NCI-H2171 (cell line): ENCODE data around the gene THRB.

Experiments
- DNase-seq: peaks from one replicate; lab custom pipeline; 2025; lab: John Stamatoyannopoulos, UW

THRB gene

DNA sequence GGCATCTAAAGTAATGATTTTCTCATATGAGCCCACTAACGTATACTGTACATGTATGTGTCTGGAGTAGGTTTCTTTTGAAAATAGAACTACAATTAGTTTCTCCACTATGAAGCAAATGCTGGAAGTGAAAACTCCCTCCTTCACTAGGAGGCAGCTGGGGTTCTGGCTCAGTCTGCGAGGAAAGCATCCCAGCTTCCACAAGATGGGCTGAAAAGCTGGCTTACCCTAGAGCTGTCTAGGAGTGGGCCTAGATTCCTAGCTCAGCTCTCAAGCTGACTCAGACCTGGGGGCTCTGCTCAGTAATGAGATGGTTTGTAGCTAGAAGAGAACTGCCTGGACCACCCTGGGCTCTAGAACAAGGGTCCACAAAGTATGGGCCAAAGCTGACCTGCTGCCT lies 268.3 kb downstream of the THRB start:
- DNase-seq = no peak

DNA sequence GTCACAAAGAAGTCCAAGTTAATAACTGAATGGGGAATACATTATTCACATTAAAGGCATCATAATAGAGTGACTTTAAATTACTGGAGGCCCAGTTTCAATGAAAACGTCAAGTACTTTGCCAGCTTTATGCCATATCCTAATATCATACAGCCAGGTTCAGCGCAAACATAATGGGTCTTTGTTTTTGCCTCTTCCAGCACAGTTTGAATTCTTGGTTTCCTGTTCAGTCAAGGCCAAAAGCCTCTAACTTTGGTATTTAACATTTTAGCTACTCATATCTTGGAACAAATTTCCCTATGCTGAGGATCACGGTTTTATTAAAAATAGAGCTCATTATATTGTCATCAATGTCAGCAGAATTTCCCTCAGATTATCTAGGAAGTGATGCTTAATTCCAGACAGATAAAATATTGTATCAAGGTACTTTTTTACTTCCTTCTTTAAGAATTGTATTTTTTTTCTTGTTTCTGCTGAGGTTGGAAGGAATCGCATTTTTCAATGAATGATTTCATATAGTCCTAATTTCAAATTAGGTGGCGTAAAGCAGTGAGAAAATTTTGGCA lies 269.2 kb downstream of the THRB start:
- DNase-seq = no peak

DNA sequence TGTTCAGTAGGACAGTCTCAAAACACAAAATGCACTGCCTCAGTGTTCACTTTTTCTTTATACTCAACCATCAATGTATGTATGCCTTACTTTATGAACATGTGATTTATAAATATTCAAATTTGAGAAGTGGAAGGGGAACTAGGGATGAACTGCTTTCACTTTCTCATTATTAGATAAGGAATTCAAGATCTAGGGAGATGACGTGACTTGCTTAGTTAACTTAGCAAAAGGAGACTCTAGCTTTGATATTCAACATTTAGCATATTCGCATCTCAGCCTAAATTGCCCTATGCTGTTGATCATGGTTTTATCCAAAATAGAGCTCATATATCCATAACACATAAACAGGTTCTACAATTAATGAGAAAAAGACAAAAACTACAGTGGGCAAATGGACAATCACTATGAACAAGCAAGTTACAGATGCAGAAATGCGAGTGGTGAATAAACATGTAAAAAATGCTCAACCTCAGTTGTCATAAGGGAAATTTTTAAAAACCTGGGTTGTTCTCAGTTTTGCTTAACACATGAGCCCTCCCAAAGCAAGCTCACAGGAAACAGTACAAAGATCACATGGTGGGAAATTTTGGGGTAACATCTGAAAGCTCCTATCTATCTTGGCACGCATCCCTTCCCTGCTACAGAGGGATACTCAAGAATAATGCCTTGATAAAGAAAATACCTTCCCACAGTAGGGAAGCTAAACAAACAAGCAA lies 269.8 kb downstream of the THRB start:
- no peak for DNase-seq

DNA sequence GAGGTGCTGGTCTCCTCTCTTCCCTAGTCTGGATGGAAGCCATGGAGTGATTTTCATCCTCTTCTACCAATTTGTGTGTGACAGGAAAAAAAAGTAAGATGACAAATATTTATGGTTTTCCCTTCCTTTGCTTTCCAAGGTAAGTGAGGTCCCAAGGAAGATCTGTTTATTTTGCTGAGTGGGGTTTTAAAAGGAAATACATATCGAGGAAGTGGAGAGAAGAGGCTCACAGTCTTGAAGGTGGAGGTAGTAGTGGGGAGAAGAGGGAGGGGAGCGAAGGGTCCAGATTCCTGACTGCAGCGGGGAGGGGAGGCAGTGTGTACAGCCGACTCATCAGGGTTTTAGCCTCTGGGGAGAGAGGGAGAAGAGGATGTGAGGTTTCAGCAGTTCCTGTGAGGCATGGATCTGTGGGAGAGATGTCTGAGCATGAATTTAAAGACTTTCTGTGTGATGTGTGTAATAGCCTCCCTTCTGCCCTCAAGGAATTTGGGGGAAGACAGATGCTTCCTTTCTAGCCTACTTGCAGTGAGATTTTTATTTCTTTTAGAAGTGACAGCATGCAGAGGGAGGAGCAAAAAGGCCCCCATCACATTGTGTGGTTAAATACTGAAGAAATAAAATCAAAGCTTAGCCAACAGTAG lies 272.4 kb downstream of the THRB start:
- no peak for DNase-seq

DNA sequence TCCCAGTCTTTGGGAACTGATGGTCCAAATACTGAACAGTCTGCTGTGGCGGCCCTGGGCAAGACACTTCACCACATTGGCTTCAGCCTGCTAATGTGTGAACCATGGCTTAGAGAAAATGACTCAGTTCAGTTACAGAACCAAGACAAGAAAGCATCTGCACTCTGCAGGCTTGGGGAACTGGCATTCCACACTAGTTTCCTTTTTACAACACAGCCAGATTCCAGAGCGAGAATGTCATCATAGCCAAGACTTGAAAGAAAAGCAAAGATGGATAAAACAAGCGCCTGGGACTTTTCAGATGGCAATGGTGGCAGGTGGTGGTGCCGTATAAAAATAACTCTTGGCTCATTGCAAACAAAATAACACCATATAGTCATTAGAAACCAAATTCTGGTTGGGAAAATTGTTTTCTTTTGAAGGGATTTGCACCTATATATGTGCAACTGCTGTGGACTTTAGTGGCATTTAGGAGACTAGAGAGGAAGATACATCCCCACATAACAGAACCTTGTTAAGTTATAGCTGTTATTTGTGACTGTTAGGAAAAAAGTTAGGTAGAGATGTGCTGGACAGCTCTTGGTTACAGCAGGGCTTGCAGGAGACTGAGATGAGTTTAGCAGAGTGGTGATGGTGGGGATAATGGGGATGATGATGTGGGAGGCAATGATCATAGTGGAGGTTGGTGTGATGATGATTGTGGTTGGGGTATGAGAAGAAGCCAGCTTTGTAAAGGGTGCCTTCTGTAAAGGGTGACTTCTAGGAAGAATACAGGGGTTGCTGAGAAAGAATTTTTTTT lies 273.6 kb downstream of the THRB start:
- no peak for DNase-seq

DNA sequence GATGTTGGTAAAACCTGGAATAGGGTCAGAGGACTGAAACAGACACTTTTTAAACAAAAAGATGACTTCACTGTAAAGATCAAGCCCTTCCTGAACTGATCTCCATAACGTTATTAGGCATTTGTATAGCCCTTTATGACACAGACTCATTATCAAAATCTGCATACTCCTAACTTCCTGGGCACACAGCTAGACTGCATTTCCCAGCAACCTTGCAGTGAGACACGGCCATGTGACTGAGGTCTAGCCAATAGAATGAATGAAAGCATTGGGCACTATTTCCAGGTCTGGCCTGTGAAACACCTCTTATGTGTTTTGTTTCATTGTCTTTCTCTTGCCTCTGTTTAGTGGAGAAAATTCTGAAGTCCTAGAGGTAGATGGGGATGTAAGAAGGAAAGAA lies 279.1 kb downstream of the THRB start:
- no peak for DNase-seq

DNA sequence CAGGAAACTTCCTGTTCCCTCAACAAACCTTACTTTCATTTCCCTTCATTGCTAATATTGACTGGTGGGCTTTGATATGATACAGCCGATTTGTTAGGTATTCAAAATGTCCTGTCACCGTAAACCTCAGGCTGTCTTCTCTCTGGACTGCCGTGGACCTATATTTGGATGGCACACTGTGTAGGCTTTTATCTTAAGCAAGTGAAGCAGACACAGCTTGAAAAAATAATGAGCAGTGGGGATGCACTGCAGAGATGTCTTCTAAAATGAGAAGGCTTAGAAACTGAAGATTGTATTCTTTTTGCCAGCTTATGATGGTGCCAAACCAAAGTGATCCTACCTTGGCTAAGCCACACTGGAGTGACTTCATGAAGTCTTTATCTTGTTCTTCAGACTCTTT lies 283.3 kb downstream of the THRB start:
- DNase-seq = no peak

DNA sequence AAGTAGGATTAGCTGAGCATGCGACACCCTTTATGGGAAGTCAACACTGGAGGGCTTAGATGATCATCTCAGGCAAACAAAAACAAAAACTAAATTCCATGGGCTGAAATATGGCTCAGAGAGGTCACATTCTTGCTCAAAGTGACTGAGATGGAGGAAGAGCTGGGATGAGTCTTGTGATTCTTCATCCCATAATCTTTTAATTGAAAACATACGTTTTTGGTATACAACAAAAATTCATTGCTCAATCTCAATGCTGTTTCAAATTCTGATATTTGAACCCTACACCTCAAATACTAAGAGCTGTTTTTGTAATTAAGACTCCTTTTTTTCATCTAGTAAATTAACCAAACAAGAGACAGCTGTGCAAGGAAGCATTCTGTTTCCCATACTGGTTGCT lies 292.6 kb downstream of the THRB start:
- no peak for DNase-seq

DNA sequence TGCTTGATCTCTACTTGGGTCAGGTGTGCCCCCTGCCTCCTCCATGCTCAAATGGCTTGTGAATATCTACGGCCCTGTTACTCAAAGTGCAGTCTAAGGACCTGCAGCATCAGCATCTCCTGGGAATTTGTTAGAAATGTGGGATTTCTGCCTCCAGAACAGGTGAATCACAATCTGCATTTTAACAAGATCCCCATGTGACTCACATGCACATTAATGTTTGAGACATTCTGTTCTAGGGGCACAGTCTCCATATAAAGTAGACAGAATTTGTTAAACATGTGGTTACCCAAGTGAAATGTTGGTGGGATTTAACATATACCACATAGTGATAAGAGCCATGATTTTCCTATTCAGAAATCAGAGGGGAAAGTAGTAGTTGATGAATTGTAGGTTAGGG lies 293.3 kb downstream of the THRB start:
- DNase-seq = no peak

DNA sequence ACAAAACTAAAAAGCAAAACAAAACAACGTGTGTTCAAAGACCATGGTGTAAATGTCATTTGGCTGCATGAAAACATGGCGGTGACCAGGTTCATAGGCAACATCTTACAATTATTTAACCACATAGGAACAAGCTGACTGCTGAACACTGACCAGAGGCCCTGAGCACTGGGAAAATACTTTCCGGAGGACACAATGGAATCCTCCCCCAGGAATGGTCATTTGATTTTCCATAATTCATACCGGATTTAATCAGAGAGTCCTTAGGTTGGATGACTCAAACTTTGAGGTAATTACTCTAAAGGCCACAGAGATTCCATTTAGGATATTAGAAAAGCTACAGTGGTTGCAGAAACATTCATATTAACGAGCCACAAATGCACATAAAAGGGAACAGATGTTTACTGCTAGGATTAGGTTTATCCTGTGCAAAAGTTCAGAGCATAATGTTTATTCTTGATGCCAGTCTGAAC lies 294.8 kb downstream of the THRB start:
- DNase-seq = no peak

DNA sequence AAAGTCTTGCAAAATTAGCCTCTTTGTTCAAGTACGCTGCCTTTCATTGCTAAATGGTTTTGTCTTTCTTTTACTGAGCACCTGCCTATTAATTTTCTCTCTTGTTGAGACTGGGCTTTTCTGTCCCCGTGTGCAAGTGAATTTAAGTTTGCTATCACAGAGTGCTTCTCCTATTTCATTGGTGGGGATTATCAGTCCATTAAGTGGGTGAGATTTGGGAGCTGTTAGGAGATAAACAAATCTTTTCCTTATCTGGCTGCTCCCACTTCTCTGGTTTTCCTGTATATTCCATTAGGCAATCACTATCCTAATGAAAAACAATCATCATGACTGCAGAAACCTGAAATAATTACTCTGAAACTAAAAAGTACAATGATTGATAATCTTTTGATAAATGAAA lies 295.4 kb downstream of the THRB start:
- DNase-seq = no peak

DNA sequence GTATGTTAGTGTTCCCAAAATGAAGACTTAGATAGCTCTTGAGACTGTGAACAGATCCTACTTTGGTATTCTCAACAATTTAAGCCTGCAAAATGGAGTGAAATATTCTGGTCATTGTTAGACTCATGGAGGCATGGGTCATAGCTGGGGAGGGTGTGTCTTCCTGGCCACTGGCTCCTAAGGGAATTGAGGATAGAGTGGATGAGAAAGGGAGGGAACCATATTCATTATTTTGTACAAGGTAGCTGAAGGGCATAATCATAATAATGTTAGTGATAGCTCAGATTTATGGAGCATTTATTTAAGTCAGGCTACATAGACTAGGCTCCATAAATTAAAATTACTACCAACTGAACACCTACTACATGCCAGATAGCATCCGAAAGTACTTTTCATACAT lies 295.9 kb downstream of the THRB start:
- DNase-seq = no peak

DNA sequence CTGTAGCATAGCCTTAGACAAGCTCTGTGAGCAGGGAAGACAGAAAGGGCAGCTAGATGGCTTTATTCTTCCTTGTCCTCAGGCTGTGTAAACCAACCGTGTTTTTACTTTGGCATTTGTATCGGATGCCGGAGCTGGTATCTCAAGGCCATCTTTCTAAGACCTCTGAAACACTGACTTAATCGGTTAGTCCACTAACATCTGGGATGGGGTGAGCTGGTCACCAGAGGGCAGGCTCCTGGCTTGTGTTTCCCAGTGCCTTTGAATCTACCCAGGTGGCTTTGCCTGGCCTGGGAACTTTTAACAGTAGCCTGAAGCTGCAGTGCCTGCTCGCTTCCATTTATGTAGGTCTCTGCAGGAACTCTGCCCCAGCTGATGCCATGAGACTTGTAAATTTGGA lies 296.8 kb downstream of the THRB start:
- no peak for DNase-seq

DNA sequence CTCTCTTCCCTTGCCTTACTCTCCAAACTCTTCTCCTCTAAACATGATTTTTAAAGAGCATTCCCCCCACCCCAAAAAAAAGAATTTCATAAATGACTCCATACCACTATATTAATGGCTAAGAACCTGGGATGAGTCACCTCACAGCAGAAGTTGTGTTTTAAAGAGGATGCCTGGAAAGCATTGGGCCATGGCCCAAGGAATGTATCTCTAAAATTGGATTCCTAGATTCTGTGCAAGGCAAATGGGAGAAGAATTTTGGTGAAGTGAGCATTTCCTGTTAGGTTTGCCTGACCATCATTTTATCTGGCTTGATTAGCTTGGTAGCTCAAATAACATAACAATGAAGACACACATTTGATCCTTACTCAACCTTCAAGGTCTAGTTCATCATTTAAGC lies 298.1 kb downstream of the THRB start:
- no peak for DNase-seq

DNA sequence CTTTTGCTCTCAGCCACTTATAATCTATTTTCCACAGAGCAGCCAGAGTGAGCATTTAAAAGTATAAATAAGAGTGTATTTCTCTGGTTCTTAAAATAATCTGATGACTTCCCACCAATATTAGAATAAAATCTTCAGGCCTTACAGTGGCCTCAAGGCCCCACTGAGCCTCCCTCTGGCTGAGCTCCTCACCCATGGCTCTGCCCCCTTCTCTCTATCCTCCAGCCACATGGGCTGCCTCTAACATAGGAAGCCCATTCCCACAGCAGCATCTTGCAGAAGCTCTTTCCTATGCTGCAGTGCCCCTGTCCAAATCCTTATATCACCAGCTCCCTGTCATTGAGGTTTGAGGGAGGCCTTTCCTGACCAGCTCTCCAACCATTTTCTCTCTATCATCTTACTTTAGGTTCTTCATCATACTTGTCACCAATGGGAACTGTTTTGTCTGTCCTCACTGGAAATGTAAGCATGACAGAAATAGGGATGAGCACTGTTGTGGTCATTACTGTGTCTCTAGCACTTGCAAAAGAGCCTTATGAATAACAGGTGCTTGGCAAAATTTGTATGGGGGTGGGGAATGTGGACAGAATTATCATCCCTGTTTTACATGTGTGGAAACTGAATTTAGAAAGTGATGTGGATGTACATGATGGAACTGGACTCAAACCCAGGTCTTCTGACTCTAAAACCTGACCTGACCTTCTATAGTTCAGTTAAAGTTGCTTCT lies 299.0 kb downstream of the THRB start:
- DNase-seq = no peak

DNA sequence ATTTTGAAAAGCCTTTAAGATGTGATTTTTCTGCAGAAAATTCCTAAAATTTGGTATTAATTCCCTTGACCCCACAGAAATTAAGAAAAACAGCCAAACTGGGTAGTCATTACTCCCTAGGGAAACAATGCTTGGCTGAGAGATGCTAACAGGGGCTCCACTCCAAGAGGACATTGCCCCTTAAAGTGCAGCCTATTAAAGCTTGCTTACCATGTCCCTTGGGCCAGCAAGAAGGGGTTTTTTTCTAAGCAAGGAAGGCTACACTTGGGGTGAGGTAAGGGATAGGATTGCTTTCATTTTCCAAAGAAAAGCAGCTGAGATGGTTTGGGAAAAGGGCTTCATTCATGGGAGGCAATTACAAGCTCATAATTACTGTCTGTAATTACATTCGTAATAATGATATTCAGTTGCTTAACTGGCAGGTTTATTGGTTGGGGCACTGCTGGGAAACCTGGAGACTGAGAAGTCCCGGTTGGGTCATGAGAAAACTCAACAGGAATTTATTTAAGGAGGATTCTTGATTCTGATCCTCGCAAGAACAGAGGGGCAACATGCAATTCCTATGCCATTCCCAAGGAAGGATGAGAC lies 302.1 kb downstream of the THRB start:
- no peak for DNase-seq

DNA sequence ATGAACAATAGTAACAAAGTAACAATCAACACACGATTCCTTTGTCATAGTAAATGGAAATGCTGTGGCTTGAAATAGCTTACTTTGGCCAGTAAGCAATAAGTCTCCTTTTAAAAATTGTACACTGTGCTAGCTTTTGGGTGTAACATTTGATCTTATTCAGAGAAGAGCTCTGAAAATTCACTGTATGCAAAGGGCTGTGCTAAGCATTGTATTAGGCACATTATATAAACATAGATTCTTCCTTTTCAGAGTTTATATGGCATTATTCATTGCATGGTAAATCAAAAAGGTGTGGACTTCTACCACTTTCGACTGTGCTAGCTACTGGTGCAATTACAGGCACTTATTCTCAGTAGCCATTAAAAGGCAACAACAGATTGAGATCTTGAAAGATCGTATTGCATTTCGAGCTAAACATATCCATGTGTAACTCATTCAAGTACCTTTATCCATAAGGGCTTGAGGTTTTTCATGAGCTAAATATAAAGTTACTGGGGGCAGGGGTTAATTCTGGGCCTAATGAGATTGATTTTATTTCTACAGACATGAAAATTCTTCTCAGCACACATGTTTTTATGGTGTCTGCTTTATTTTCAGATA lies 302.7 kb downstream of the THRB start:
- peak; percentile 10 for DNase-seq

DNA sequence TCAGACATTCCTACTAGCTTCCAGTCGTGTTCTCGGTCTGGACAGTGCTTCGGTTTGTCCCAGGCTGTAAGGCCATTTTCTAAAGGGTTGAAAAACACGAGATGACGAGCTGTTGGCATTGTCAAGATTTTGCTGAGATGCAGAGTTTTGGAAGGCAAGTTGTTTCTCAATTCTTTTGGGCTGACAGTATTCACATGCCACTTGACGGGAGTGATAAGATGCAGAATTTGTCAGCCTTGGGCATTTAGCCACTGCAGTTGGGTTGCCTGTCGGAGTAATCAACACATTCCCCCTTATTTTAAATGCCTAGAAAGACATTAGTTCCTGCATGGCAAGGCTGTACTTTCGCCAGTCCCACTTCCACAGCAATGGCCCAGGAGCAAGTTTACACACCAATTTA lies 304.4 kb downstream of the THRB start:
- DNase-seq = no peak

DNA sequence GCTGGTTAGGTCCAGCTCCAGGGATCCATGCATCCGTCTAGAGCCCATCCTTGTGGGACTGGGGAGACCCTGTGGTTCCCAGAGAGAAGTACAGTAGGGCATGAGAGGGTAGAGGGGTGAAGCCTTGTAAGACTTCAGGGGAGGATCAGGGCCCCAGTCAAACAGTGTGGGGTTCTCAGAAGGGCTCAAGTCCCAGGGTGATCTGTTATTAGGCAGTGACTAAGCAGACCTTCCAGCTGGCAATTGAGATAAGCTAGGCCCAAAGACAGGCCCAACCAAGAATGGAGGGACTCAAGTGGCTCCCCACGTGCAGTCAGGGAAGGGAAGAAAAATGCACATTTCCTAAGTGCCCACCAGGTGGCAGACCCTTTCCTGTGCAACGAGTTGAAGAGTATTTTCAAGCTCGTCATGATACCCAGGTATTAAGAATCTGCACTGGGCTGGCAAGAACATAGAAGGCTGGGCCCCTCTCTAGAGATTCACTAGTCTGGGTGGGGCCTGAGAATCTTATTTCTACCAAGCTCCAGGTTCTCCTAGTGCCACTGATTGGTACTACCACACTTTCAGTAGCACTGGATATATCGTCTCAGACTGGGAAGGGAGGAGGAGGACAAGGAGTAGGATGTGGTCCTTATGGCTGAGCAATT lies 308.8 kb downstream of the THRB start:
- peak; percentile 15 for DNase-seq

DNA sequence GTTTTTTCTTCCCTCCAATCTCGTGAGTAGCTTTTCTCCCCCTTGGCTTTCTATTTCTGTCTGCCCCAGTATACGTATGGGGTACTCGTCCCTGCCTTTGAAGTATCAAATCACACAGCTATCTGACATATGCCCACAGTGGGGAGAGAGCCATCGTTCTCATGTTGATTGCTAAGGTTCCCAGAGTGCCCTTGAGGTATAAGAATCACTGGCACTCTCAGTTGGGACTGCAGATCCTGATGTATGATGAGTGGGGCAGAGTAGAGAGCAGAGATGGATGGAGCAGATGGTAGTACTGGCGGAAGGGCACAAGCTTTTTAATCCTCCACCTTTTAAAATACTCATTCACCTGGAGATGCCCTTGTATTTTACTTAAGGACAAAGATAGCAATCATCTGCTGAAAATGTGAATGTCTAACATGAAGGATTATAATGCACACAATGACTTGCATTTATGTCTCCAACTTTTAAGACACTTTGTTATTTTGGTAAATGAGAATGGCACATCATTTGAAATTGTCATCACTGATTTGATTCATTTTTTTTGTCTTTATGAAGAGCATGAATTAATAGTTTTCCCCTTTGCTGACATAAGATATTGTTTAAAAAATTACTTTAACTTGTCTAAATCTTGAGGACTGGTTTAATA lies 310.0 kb downstream of the THRB start:
- DNase-seq = no peak
